K562 (cell line): ENCODE results near the gene LMBR1L. TPM values are rescaled to one million over a fixed set of nuclear protein-coding genes. Genes with fewer than 3 reads are reported as not detected.

Source experiments
- ASH1L ChIP-seq: fragments of 450-650 bp; IDR thresholded peaks from 2 replicates; pipeline ENCODE4 v1.6.1; 2018; ENCODE audit warnings: borderline replicate concordance, mild to moderate bottlenecking, low read depth; ENCODE audit not compliant: partially characterized antibody
- ATF6 ChIP-seq: sonication (generic); formaldehyde crosslinking; IDR thresholded peaks from 2 replicates; pipeline ENCODE4 v1.4.0; 2020; ENCODE audit warnings: mild to moderate bottlenecking, missing genetic modification reagents
- BDP1 ChIP-seq: IDR thresholded peaks from 3 replicates; pipeline ENCODE4 v1.6.1; 2011; ENCODE audit not compliant: insufficient read length, insufficient read depth
- CBX8 ChIP-seq: fragments of 200-600 bp; sonication (generic); IDR thresholded peaks from 2 replicates; pipeline ENCODE4 v1.6.1; 2012; ENCODE audit warnings: borderline replicate concordance, mixed run types, low read depth, mild to moderate bottlenecking, moderate library complexity, mixed read lengths, low read length, control low read depth, inconsistent platforms; ENCODE audit not compliant: poor library complexity, severe bottlenecking; ENCODE audit errors: extremely low read depth
- GATAD2B ChIP-seq: fragments of 450-650 bp; IDR thresholded peaks from 2 replicates; pipeline ENCODE4 v1.6.1; 2017; ENCODE audit warnings: mild to moderate bottlenecking, borderline replicate concordance
- GTF2E2 ChIP-seq: fragments of 200-800 bp; sonication (Bioruptor generic); IDR thresholded peaks from 2 replicates; pipeline ENCODE4 v1.6.1; 2016; ENCODE audit warnings: missing genetic modification characterization, missing compliant biosample characterization
- HMG20A ChIP-seq: fragments of 450-650 bp; formaldehyde crosslinking; conservative IDR thresholded peaks from 2 replicates; pipeline ENCODE4 v1.4.0; 2020; ENCODE audit warnings: mild to moderate bottlenecking, mixed read lengths
- HMGXB4 ChIP-seq: sonication (generic); formaldehyde crosslinking; IDR thresholded peaks from 2 replicates; pipeline ENCODE4 v1.8.1; 2023; ENCODE audit warnings: mild to moderate bottlenecking, missing genetic modification reagents
- IRF9 ChIP-seq: fragments of 450-650 bp; IDR thresholded peaks from 2 replicates; pipeline ENCODE4 v1.6.1; 2016; ENCODE audit warnings: missing biosample characterization, missing genetic modification characterization
- KAT2B ChIP-seq: IDR thresholded peaks from one replicate; pipeline ENCODE4 v1.6.1; 2012; ENCODE audit warnings: low read depth, mild to moderate bottlenecking, control low read depth, inconsistent platforms, low read length, moderate library complexity
- KDM2B ChIP-seq: fragments of 250-450 bp; sonication (Bioruptor Pico); IDR thresholded peaks from 2 replicates; pipeline ENCODE4 v1.8.0; 2021; ENCODE audit warnings: mild to moderate bottlenecking, moderate library complexity
- KLF16 ChIP-seq: IDR thresholded peaks from 2 replicates; pipeline ENCODE4 v1.6.1; 2016; ENCODE audit warnings: antibody characterized with exemption
- NRF1 ChIP-seq, 2 experiments: fragments of 450-650 bp; IDR thresholded peaks in 1 of 2; conservative IDR thresholded peaks in 1 of 2; 2 replicates each; pipeline ENCODE4 v1.6.1; 2014; ENCODE audit warnings: mild to moderate bottlenecking in 2 of 2
- RERE ChIP-seq: sonication (generic); formaldehyde crosslinking; IDR thresholded peaks from 2 replicates; pipeline ENCODE4 v1.8.0; 2023; ENCODE audit warnings: missing genetic modification reagents, mild to moderate bottlenecking, borderline replicate concordance
- SRF ChIP-seq, 2 experiments: fragments of 250-450, 450-650 bp in 1 of 2; sonication (Bioruptor Pico) in 1 of 2; sonication (generic) in 1 of 2; formaldehyde crosslinking; IDR thresholded peaks; 2 replicates each; pipeline versions ENCODE4 v1.5.0 to v1.5.1; 2020 to 2022; ENCODE audit warnings: mild to moderate bottlenecking in 1 of 2, missing genetic modification reagents in 1 of 2
- ZNF3 ChIP-seq: fragments of 250-450 bp; sonication (Bioruptor Pico); IDR thresholded peaks from 2 replicates; pipeline ENCODE4 v1.5.0; 2021; ENCODE audit warnings: mild to moderate bottlenecking, moderate library complexity
- polyA plus RNA-seq, 8 experiments: library from polyadenylated mRNA; depleted of rRNA in 4 of 8; stranded (reverse) in 5 of 8; unstranded in 3 of 8; fragments of >200 nt; fragmentation: Nextera tagmentation in 2 of 8; fragmentation: Illumina TruSeq in 1 of 8; extraction: Ambion mirVana in 2 of 8; extraction: Trizol in 1 of 8; gene quantifications; 2 replicates each; pipeline versions ENCODE4 v1.2.1 to v1.2.3, GENCODE V29; 2011 to 2014; ENCODE audit warnings: inconsistent platforms in 1 of 8, missing spikeins in 1 of 8
- total RNA-seq, 7 experiments: library from RNA; depleted of rRNA in 6 of 7; stranded (reverse); fragments of >200 nt in 6 of 7; fragmentation: Illumina TruSeq in 2 of 7; extraction: Trizol in 2 of 7; gene quantifications; 2 replicates each; pipeline versions ENCODE4 v1.2.1 to v1.2.3, GENCODE V29; 2011 to 2021; ENCODE audit warnings: low replicate concordance in 1 of 7

LMBR1L gene
- total and polyA plus RNA-seq, 9 of the 15 experiments (the other 6 are each of a cell fraction or from before 2014, with no cell fraction given), result 2.5 to 57.0 (median 31.1) TPM

GRCh38 chr12:49089821-49090773, 20.6 kb downstream of the LMBR1L start (continued):
- TF ChIP-seq ATF6 (CRISPR knock-in tag), result no peak
- TF ChIP-seq SRF (CRISPR knock-in tag; IDR thresholded peaks at IDR 0.05), result peak in 1 of 2 experiments; percentile 80; a peak in 1 of 4 replicates
- TF ChIP-seq HMG20A (CRISPR knock-in tag), result no peak
- no peak for TF ChIP-seq GTF2E2
- peak; percentile 84 for TF ChIP-seq KLF16
- no peak for TF ChIP-seq BDP1
- no peak for TF ChIP-seq IRF9 (tag)
- no peak for TF ChIP-seq ASH1L
- TF ChIP-seq CBX8, result no peak
- peak; percentile 64 to 70 for TF ChIP-seq NRF1 (conservative IDR thresholded peaks at IDR 0.05 in 1 of 2, IDR thresholded peaks at IDR 0.05 in 1 of 2)
- 0 out of 2 replicates have a peak, but pooled peaks have one; percentile 16 for TF ChIP-seq GATAD2B
- TF ChIP-seq RERE (CRISPR knock-in tag), result no peak
- no peak for TF ChIP-seq ZNF3 (CRISPR knock-in tag)
- TF ChIP-seq HMGXB4 (CRISPR knock-in tag), result no peak
- no peak for TF ChIP-seq KAT2B
- peak; percentile 29 for TF ChIP-seq KDM2B (CRISPR knock-in tag)
